Measurements from ENCODE around the gene CLEC4A.
"Not testable (repeated sequence)": the region's sequence is repeated elsewhere in the genome, so short reads cannot be mapped to it uniquely, and the experiment has no call there.

DNA sequence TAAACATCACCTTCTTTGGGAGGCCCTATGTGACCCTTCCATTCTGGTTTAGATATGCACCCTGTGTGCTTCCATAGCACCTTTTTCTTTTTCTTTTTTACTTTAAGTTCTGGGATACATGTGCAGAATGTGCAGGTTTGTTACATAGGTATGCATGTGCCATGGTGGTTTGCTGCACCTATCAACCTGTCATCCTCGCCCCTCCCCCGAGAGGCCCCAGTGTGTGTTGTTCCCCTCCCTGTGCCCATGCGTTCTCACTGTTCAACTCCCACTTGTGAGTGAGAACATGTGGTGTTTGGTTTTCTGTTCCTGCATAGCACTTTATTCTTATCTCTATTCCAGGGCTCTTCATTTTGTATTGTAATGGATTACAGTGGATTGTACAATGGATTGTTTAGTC is 39.1 kb upstream of the CLEC4A start:
- TF ChIP-seq, protein P1, sequence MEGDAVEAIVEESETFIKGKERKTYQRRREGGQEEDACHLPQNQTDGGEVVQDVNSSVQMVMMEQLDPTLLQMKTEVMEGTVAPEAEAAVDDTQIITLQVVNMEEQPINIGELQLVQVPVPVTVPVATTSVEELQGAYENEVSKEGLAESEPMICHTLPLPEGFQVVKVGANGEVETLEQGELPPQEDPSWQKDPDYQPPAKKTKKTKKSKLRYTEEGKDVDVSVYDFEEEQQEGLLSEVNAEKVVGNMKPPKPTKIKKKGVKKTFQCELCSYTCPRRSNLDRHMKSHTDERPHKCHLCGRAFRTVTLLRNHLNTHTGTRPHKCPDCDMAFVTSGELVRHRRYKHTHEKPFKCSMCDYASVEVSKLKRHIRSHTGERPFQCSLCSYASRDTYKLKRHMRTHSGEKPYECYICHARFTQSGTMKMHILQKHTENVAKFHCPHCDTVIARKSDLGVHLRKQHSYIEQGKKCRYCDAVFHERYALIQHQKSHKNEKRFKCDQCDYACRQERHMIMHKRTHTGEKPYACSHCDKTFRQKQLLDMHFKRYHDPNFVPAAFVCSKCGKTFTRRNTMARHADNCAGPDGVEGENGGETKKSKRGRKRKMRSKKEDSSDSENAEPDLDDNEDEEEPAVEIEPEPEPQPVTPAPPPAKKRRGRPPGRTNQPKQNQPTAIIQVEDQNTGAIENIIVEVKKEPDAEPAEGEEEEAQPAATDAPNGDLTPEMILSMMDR (IDR thresholded peaks at IDR 0.05): not testable (repeated sequence)
- not testable (repeated sequence) for TF ChIP-seq EZH2, EZH2phosphoT487 (IDR thresholded peaks at IDR 0.05)
